Measurements from ENCODE around the gene TMEM125. TPM values are rescaled to one million over a fixed set of nuclear protein-coding genes. Genes with fewer than 3 reads are reported as not detected.

TMEM125 gene
- total and polyA plus RNA-seq, 11 donors: 0.11 to 0.68 (median 0.29) TPM; not detected in 5

DNA sequence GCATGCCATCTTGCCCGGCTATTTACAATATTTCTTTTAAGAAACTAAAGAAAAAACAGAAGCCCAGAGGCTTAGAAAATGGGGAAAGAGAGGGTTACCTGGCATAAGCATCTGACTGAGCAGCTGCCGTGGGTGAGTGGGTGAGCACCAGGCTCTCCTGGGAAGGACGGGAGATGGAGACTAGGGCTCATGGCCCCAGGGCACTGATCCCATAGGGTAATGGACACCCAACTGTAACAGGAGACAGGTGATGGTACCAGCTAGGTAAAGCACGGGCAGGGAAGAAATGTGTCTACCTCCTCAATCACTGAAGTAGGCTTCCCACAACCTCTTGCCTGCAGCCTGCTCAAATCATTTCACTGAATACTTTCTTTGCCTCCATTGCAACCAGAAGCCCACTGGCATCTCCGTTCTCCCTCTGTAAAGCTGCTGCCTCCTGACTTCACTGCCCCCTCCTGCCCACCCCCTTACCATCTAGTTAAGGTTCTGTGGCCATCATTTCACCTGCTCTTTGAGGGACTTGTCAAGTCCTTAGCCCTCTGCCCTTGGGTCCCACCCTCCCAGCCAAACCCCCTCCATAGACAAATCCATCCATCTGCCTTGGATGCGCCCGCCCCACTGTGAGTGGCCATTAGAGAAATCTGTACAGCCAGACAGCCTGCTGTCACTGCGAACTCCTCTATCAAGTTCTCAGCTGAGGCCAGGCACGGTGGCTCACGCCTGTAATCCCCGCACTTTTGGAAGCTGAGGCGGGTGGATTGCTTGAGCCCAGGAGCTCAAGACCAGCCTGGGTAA, 6.2 kb downstream of the TMEM125 start:
- H3K9me3 ChIP-seq: no peaks in the 10 kb centered on the region
- 87 to 91% (median 90%) methylated on average over 12 of the region's 12 CpGs for WGBS, 4 donors
- H3K27me3 ChIP-seq: no peaks in the 10 kb centered on the region
- TF ChIP-seq POLR2A (IDR thresholded peaks at IDR 0.05) (no peak), CTCF (IDR thresholded peaks at IDR 0.05) (no peak)
- intact Hi-C loops (cut with DNase I): no loop called here
- peaks cover 0 to 10% (median 5%) of the 10 kb centered on the region in 12 donors for H3K4me1 ChIP-seq
- H3K27ac ChIP-seq: no peak overlapping the region
- H3K4me3 ChIP-seq: no peak overlapping the region
- DNase-seq (no peak), ATAC-seq (no peak)
- H3K36me3 ChIP-seq: no peaks in the 10 kb centered on the region

GRCh38 chr1:43276673-43277072, 6.9 kb downstream of the TMEM125 start:
- no peaks in the 10 kb centered on the region for H3K27me3 ChIP-seq
- no peaks in the 10 kb centered on the region for H3K9me3 ChIP-seq
- peaks cover 0 to 10% (median 5%) of the 10 kb centered on the region in 12 donors for H3K4me1 ChIP-seq
- no peak overlapping the region for H3K27ac ChIP-seq
- DNase-seq: no peak
- 65 to 77% (median 73%) methylated on average over 7 of the region's 7 CpGs for WGBS, 4 donors
- intact Hi-C loops (cut with DNase I): no loop called here
- no peak overlapping the region for H3K4me3 ChIP-seq
- H3K36me3 ChIP-seq: no peaks in the 10 kb centered on the region
- TF ChIP-seq POLR2A (IDR thresholded peaks at IDR 0.05): no peak
- no peak for TF ChIP-seq CTCF (IDR thresholded peaks at IDR 0.05)
- no peak for ATAC-seq

GRCh38 chr1:43277116-43277876, 7.5 kb downstream of the TMEM125 start:
- ATAC-seq (no peak), DNase-seq (no peak)
- no peaks in the 10 kb centered on the region for H3K27me3 ChIP-seq
- 90 to 93% (median 92%) methylated on average over 7 of the region's 7 CpGs for WGBS, 4 donors
- H3K36me3 ChIP-seq: no peaks in the 10 kb centered on the region
- intact Hi-C loops (cut with DNase I): no loop called here
- peaks cover 0 to 10% (median 5%) of the 10 kb centered on the region in 12 donors for H3K4me1 ChIP-seq
- no peak overlapping the region for H3K4me3 ChIP-seq
- TF ChIP-seq CTCF (IDR thresholded peaks at IDR 0.05) (no peak), POLR2A (IDR thresholded peaks at IDR 0.05) (no peak)
- H3K9me3 ChIP-seq: no peaks in the 10 kb centered on the region
- H3K27ac ChIP-seq: no peak overlapping the region

DNA sequence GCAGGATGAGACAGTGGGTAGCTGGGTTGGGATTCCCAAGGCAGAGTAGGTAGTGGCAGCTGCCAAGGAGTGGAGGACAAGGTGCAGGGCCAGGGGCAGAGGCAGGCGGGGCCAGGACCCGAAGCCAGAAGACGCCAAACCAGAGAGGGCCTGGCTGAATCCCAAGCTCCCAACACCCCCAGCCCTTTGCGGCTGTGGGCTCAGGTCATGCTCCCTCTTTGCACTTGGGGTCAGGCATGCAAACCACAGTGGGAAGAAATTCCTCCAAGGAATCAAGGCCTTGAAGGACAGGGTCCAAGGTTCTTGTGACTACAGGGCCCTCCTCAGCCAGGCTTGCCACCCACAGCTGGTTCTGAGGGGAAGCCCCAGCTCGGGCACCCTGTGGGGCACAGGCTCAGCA, 9.4 kb downstream of the TMEM125 start:
- WGBS, 4 donors: 92 to 100% (median 93%) methylated on average over 3 to 5 of the region's 5 CpGs
- Histone ChIP-seq H3K27me3 (no peaks in the 10 kb centered on the region), H3K36me3 (no peaks in the 10 kb centered on the region), H3K4me3 (no peak overlapping the region), H3K27ac (no peak overlapping the region), H3K4me1 (peaks cover 0 to 7% (median 3%) of the 10 kb centered on the region in 12 donors), H3K9me3 (no peaks in the 10 kb centered on the region)
- no peak for DNase-seq
- TF ChIP-seq POLR2A (IDR thresholded peaks at IDR 0.05): no peak
- TF ChIP-seq CTCF (IDR thresholded peaks at IDR 0.05): no peak
- intact Hi-C loops (cut with DNase I): no loop called here
- no peak for ATAC-seq

Data from heart left ventricle (tissue), 16 donors.